GM21723 (cell line): Measurements from ENCODE around the gene GALNT18.

Experiments used
- ATAC-seq: cut with Tn5 transposase; IDR thresholded peaks from one replicate; pipeline ENCODE4 v1.9.1; 2021; ENCODE audit warnings: mild to moderate bottlenecking, moderate library complexity; ENCODE audit not compliant: unreplicated experiment

Gene GALNT18

DNA sequence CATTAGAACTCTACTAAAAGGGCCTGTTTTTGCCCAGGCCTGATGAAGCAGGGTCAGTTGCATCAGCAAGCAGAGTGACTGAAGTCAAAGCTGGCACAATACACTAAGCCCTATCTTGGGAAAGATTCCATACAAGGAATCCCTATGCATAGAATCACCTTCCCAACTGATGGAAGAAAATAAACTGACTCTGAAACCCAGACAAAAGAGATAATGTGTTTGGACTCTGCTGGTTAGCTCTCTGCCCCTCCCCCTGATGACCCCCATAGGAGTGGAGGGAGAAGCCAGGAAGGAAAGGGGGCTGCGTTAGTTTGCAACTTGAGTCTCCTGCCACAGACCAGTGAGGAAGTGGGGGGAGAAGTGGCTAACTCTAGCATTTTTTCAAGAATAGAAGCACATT, 32.9 kb downstream of the GALNT18 start:
- no peak for ATAC-seq

DNA sequence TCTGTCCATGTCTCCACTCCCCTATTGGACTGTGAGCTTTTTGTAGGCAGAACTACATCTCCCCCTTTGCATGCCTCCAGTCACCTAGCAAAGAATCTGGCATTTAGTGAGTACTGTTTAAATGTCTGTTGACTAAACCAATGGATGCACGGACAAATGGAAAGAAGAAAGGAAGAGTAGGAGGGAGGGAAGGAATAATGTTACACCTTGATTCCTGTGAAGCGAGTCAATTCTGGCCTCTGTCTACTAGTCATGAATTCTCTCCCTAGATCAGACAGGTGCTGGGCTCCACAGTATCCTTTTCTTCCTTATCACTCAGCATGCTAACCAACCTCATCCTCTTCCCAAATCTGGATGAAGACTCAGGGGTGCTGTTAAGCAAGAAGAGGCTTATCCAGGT, 33.6 kb downstream of the GALNT18 start:
- ATAC-seq: no peak

DNA sequence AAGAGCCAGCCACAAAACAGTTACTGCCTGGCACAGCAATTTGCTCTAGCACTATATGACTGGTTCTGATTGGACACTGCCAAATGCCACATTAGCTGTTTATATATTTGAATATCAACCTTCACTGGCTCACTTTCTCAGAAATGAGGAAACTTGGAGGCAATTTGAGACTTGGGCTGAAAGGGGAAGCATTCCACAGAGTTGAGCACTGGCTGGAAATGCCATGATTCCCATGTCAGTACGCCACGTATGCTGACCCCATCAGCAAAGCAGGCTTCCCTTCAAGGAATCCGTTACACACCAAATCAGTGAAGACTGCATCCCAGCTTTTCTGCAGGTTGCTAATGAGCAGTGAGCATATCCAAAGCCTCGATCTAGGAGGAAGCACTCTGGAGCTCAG, 34.7 kb downstream of the GALNT18 start:
- no peak for ATAC-seq

DNA sequence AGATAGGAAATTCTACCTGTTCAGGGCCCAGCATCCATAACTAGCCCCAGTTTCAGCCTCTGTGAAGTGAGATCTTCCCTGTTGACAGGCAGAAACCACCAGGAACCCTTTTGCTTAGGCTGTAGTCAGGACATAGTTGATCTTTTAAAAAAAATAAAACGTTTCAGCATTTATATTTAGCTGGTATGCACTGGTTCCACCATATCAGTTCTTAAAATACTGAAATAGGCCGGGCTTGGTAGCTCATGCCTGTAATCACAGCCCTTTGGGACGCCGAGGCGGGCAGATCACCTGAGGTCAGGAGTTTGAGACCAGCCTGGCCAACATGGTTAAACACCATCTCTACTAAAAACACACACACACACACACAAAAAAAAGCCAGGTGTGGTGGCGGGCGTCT, 35.3 kb downstream of the GALNT18 start:
- ATAC-seq: no peak

DNA sequence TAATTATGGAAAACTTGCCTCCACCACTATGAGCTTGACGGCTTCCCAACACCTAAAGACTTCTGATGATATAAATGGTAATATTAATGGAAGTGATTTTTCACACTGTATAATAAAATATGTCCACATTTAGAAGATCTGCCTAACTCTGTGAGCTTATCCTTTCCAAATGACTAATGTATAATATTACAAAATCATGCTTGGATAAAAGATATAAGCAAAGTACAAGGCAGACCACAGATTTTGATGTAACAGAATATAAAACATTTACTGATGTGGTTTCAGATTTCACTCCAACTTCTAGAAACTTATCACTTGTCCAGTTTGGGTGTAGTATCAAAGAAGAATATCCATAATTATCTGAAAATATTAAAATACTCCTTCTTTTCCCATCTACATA, 36.9 kb downstream of the GALNT18 start:
- no peak for ATAC-seq

DNA sequence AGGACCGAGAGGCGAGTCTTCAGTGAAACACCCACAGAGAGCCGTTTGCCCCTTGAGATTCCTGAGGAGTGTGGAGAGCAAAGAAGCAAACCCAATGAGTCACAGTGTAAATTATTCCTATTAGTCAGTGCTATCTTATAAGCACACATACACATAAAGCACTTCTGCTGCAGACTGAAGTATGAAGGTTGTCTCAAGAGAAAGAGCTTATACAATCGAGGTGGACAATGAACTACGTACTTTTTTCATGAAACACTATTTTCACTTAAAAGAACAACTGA, 37.3 kb downstream of the GALNT18 start:
- no peak for ATAC-seq

DNA sequence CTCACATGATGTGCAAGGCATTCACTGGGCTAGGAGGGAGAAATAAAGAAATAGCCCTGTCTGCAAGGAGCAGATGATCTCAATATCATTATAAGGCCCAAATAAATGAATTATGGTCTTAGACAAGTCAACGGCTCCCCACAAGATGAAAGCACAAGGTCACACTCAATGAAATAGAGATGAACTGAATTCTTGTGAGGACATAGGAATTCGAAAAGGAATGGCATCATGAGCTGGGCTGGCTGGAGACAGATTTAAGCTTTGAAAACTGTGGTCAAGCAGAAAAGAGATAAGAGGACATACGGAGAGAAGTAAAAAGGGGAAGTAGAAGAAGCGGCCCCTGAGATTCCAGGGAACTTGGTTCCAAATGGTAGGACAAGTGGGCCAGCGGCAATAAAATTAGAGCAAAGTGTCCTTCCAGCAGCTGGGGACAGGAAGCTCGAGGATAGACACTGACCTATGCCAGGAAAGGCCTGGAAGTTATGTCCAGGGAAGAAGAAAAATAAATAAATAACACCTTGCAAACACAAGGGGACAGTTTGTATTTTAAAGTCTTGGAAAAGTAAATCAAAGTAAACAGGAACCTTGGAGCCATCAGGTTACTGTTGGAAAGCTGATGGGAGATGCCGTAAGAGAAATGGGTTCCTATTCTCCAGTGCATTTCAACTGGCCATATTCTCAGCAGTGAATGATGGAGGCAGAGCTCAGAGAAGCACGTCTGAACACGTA, 37.8 kb downstream of the GALNT18 start:
- no peak for ATAC-seq

DNA sequence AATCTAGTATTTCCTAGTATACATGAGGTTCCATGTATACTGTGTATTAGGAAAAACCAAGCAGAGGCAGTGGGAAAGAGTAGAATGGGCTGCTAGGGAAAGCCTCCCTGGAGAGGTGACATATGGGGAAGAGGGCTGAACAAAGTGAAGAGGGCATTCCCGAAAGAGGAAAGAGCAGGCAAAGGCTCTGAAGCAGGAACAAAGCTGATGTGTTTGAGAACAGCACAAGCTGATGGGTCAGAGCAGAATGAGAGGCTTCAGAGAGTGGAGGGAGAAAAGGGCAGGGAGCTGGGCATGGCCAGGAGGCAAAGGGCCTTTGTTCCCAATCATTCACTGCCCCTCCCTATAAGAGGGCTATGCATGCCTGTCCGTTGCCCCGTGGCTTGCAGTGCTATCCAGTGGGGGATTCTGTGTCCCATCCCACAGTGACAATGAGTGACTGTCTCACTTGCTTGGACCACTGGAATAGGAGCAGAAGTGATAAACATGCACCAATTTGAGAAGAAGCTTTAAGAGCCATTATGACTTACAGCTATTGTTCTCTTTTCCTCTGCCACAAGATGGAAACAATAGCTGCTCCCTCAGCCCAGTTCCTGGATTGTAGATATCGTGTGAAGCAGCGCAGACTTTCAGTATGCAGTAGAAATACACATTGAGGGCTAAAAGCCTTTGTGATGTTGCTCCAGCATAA, 39.6 kb downstream of the GALNT18 start:
- ATAC-seq: no peak

DNA sequence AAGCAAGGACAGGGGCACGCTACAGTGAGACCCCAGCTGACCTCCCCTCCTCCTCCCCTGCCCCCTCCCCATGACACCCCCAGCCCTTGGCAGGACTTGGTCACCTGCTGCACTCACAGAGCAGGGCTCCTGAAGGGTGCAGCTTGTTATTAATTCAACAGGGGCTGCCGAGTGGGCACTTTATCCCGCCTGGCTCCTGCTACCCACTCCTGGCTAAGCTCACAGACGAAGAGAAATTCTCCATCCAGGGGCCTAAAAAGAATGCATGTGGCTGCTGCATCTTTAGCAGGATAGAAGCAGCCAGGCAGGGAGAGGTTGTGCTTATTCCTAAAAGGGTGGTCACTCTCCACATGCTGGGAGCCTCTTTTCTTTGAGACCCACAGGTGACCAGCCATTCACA, 40.3 kb downstream of the GALNT18 start:
- no peak for ATAC-seq

DNA sequence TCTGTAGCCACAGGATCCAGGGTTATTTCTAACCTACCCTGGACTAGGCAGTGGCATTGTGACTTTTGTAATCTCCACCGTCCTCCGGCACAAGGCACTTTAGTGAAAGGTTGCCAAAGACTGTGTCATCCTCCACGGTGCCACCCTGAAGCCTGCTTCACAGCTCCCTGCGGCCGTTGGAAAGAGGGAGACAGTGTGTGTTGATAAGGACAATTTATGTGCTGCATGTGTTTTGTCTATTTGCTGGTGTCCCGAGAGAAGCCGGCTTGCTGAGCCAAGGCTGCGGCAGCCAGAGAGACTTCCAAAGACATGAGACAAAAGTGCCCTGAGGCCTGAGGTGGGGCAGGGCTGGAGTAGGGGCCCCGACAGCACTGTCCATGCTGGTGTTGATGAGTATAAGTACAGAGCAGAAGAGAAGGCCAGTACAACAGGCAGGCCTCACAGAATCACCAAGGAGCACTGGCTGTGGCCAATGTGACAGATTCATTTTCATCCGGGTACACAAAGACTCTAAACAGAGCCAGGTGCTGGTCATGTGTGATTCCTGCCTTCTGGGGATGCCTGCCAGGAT, 40.9 kb downstream of the GALNT18 start:
- ATAC-seq: no peak

DNA sequence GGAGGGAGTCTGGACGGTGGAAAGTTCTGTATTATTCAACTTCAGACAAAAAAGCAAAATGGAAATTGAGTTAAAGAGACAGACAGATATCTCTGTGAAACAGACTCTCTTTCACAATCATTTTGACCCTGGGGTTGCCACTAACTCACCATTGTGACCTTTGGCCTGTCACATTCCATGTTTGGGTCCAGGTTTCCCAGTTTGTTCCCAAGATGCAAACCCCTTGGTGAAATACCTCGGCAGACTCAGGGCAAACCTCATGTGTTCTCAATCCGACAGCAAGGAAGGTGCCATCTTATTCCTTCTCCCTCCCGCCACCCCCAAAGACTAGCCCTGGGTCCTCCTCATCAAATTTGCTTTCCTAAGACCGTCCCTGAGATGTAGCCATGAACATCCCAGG, 41.8 kb downstream of the GALNT18 start:
- no peak for ATAC-seq

DNA sequence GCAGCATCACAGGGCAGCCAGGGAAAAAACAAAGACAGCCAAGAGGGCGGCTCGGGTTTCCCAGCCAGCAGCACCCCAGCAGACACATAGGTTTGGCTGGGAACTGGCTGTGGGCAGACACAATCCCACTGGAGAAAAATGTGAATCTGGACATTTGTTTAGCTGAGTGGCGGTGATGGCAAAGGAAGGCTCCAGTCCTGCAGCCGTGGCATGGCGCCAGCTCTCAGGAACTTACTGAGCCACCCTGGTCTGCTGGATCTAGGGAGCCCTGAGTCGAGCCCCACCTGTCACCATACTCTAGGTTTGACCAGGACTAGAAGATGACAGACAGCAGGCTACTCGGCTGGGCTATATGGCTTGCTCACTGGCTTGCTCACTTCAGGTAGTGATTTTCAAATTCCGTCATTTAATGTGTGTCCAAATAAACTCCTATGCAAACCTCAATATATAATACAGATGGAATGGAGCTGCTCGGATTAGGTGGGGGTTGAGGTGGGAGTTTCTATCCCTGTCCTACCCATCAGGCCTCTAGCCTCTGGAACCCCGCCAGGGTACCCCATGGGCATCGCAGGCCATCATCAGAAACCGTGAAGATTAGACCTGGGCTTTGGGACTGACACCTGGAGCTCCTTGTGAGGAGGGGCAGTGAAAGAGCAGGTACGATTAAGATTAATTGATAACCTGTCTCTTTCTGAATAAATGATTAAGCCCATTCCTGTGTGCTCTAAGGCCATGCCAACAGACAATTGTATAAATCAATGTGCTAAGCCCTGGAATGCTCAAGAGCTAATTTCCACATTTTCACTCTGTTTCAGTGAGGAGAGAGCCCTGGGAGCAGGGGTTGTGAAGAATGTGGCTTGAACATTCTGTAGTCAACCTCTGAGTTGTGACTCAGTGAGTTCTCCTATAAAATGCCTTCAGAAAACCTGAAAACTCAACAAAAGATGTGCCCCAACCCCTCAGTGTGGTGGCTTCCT, 42.5 kb downstream of the GALNT18 start:
- no peak for ATAC-seq

DNA sequence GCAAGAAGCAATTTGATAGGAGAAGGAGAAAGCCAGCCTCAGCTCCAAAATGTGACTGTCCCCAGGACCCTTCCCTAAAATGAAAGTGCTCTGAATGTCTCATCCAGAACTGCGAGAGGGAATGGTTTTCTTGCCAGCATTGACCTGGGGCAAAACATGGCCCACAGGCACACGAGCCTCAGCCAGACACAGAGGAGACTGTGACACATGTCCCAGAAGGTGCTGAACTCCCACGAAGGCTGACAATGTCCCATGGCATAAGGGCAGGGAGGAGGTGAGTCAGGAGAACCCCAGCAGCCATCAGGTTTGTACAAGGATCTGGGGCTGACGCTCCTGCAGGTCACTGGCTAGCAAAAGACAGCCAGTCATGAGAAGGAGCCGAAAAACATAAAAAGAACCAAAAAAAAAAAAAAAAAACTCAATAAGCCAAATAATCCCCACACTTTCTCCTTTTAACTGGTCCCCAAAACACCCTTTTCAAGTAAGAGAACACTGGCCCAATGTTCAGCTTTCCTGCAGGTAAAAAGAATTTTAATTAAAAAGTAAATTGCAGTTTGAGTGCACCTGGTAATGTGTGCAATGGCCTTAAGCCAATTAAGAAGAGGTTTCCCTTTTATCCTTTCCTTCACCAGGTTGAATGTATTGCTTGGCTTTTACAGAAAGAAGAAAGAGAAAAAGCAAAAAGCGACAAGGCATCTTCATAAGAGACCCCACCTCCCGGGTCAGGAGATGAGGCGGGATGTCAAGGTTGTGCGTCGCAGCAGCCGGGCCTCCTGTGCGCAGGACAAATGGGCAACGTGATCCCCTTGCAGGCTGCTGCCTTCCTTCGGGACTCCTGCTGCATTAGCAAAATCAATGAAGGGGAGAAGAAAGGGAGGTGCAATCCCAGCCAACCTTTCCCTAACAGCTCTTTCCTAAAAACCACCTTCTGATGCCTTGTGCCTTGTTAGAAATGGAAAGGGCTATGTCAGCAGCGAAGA, 43.6 kb downstream of the GALNT18 start:
- no peak for ATAC-seq

DNA sequence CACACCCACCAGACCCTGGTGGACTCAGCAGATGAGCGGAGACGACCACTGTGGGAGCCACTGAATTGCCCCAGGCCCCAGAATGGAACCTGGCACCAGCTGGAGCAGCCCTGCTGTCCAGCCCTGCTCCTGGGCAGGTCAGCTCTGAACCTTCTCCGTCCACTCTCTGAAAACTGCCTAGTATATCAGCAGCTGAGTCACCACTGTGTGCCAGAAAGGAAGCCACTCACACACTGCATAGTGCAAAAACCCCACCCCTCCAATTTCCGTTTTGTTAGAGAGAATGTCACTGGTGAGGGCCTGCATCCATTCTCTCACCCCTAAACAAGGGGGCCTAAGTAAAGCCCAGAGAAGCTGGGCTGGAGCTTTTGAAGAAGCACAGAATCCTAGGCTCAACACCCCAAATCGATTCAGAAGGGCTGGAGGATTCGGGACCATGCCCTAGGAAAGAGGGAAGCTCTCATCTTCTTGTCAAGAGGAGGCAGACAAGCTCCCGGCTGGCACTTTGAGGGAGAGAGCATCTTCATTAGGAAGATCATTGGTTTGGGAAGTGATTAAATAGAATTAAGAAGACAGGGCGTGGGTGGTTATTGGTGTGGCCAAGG, 44.5 kb downstream of the GALNT18 start:
- ATAC-seq: no peak

DNA sequence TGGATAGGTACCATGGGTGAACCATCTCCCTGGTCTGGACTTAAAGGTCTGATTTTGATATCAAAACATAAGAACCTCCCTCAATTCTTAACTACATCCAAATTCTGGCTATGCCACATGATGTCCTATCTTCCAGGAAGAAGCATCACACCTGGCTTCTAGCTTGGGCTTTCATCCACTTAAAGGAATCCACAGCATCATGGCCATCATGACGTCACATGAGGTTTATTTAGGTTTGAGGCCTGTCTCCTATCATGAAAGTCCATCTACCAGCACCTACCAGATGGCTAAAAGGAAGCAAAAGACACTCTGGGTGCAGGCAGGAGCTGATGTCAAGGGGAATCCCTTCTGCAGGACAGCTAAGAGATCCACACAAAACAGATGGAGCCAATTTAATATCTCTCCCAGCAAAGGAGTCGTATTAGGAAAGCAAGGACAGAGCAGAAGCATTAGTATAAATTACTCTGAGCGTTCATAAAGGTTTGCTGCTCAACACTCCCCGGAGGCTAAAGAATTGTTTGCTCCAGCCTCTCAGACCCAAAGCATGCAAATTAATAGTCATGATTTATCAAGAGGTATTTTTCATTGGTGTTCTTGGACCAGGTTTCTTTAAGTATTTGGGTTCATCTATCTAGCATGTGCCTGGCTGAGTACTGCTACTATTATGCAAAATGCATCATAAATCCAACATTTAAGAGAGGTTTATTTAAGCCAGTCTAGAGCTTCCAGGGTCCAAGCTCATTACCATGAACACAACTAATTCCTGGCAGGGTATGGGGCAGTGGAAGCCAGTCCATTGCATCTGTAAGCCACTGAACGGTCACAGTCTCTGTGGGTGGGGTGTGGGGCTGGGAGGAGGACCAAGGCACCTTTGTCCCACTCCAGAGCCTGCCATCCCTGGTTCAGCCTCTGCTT, 47.2 kb downstream of the GALNT18 start:
- no peak for ATAC-seq

DNA sequence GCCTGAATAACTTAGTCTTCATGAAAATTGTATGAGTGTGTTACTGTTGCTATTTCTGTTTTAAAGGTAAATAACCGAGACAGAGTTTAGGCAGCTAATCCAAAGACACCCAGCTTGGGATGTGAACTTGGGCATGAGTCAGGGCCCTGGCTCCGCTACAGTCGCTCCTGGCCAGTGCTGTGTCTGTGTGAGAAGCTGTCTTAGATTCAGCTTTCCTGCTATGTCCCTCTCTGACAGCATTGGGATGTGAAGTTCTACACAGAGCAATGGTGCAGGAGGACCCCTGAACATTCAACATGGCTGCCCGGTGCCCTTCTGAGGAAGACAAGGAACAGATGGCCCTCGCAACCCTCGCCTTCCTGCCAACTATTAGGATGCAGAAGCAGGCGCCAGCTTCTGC, 49.4 kb downstream of the GALNT18 start:
- no peak for ATAC-seq

DNA sequence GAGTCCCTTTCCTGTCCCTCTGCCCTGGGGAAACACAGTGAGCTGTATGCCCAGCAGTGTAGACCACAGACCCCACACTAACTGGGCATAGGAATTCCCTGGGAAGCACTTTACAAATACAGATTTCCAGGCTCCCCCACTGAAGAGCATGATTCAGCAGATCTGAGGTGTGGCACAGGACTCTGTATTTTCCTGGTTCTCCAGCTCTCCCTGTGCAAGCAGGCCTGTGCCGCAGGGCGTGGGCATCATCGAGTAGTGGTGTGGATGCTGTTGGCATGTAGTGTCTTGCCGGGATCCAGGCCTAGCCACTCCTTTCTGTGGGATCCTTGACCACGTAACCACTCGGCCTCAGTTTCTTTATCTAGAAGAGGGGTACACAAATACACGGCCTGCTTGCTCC, 49.9 kb downstream of the GALNT18 start:
- ATAC-seq: no peak

DNA sequence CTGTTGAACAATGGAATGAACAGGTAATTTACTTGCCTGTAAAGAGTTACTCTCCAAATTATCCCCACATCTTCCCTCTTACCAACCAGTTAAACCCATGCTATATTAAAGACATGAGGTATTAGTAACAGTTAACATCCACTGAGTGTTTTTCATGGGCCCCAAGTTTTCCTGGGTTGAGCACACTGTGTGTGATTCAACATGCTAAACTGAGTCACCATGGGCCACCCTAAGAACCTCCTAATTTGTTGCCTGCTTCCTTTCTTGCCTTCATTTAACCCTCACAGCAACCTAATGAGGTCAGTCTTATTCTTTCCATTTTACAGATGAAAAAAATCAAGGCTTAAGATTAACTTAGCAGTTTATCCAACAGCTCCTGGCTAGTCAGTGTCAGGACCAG, 51.0 kb downstream of the GALNT18 start:
- no peak for ATAC-seq

DNA sequence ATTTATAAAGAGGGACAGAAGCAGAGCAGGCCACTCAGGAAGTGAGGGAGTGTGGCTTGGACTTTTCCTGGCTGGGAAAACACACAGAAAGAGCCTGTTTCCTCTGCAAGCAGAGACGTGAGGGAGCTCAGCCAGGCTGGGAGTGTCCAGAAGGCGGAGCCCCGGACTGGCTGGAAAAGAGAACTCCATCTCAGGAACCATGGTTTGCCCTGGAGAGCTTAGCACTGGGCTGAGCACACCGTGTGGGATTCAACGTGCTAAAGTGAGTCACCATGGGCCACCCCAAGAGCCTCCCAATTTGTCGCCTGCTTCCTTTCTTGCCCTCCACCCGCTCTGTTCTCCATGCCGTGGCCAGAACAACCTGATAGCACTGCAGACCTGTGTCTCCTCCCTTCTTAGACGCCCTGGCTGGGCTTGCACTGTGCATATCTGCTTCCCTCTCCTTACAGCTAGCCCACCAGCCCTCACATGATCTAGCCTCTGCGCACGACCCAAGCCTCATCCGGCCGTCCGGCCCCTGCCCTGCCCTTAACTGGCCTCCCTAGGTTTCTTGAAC, 51.8 kb downstream of the GALNT18 start:
- ATAC-seq: no peak
